GM12875 (cell line): Measurements from ENCODE around the gene NEK1.

Experiments used
- H3K4me3 ChIP-seq: one replicate; pipeline ENCODE4 v1.5.1; 2011; ENCODE audit warnings: low read depth, low read length, control low read depth
- TF ChIP-seq, protein P1 (sequence below): IDR thresholded peaks from 2 replicates; pipeline ENCODE4 v1.5.1; 2011; ENCODE audit warnings: low read depth, mild to moderate bottlenecking, control low read depth, inconsistent platforms, low read length, moderate library complexity, borderline replicate concordance; ENCODE audit not compliant: insufficient read depth

Gene NEK1

DNA sequence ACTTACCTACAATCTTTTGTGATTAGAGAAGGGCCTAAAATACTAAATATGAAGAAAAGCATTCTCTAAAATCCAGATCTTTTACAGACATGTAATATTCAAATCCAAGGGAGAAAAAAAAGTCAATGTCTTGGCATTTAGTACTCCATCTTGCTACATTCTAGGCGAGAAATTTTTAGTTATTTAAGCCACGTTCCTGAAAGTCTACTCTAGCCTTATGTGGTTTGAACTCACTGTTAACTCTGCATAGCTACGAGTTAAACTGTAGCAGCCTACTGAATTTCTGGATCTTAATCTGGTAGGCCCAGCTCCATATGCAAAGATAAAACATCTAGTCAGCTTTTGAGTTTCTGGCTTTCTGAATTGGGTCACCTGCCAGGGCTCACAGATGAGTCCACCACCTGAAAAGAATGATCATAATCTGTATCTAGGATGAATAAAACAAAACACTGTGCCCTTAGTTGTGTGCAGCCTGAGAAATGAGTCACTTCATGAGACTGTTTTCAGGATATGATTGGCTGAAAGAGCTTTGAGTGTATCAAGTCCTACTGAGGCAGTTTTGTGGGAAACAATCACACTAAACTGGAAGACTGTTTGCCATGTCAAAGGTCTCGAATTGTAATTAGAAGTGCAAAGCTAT, 3.2 kb upstream of the NEK1 start:
- no peak overlapping the region for H3K4me3 ChIP-seq
- TF ChIP-seq, protein P1, sequence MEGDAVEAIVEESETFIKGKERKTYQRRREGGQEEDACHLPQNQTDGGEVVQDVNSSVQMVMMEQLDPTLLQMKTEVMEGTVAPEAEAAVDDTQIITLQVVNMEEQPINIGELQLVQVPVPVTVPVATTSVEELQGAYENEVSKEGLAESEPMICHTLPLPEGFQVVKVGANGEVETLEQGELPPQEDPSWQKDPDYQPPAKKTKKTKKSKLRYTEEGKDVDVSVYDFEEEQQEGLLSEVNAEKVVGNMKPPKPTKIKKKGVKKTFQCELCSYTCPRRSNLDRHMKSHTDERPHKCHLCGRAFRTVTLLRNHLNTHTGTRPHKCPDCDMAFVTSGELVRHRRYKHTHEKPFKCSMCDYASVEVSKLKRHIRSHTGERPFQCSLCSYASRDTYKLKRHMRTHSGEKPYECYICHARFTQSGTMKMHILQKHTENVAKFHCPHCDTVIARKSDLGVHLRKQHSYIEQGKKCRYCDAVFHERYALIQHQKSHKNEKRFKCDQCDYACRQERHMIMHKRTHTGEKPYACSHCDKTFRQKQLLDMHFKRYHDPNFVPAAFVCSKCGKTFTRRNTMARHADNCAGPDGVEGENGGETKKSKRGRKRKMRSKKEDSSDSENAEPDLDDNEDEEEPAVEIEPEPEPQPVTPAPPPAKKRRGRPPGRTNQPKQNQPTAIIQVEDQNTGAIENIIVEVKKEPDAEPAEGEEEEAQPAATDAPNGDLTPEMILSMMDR: no peak

DNA sequence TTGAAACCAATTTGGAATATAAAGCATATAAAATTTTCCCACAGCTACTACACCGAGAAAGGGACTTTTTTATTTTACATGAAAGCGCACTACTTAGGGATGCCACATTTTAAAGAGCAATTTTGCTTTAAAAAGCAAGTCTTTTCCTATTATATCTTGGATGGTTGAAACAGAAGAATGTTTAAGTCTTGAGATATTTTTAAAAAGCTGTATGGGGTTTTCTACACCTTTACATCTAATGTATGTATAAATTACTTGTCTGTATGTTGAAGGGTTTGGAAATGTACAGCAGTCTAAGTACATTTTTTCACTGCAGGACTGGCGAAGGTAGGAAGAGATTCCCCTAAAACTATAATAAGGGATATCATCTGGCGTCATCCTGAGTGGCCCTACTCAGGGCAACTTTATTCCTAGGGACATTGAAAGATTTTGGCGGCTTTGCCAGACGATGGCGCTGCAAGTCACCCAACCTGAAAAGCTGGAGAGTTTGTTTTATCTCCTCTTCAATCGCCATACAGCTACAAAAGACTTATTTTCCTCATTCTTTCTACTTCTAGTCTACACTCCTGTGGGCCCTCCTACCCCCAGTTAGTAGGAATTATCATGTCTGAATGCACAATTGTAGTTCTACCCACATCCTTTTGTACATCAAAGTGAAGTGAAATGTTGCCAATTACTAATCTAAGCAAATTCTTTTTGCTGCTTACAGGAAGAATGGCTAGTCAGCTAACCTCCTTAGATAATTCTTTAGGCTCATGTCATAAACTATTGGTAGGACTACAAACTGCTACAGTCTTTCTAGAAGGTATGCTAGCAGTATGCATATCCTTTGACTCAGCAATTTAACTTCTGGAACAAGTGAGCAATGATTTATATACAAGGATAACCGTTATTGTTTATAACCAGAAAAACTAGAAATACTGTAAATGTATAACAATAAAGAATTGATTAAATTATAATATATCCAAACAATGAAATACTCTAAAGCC, 782 bp upstream of the NEK1 start:
- TF ChIP-seq, protein P1: peak; percentile 59
- H3K4me3 ChIP-seq: peak overlapping the region; percentile 89

DNA sequence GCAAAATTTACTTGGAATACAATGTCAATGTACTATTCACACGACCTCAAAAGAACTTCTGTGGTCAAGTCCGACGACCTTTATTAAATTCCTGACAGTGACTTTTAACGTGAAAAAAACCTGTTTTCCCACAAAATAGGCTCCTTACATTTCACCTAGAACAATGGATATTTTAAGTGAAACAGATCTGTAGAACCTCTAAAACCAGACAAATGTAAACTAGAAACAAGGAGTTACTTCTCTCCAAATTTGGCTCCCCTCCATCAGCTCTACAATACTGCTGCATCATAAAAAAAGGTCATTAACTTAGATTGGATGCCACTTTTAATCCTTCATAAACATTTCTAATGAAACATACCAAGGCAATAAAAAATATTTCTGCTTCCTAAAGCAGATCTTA, 1.2 kb downstream of the NEK1 start:
- TF ChIP-seq, protein P1: no peak
- H3K4me3 ChIP-seq: no peak overlapping the region

DNA sequence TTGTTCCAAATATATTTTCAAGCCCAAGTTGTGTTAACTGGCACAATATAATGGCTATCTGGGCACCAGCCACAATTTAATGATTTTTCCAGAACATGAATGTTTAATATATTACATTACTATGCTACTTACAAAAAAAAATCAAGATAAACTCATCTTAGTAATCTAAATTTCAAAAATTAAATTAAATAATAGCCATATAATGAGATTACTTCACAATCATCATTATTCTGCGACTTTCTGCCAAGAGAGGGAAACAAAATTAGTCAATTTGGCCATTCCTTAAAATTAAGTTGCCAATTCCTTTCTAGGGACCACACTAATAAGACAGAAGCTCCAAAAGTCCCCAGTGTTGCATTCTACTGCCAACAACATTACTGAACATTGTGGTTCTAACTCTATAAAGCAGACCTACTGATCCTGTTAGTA, 7.5 kb downstream of the NEK1 start:
- TF ChIP-seq, protein P1: no peak
- no peak overlapping the region for H3K4me3 ChIP-seq

DNA sequence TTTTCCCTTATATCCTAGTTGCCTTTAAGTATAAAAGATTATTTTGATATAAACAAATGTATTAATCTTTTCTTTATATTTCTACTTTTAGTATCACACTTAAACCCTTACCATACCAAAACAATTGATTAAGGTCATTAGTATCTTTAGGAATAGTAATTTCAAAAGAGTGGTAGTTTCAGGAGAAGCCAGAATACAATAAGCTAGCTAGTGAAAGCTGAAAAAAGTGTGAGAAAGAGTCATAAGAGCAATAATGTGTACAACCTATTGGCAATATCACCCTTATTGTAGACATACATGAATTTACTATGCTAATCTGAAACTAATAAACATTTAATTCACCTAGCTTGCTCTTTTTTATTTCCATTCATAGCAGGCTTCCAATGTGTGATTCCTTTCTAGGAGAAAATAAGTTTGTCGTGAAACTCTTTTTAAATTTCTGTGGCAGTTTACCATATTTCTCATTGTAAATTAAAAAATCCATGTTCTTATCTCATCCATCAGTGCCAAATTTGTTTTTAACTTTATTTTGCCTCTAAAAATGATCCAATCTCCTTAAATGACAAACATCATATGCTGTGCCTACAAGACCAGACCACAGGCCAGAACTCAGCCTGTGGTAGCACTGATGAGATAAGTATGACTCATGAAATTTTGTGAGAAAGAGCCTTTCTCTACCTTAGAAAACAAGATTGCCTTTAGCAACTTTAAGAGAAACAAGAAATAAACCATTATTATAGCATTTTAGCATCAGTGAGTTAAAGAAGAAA, 8.1 kb downstream of the NEK1 start:
- TF ChIP-seq, protein P1: no peak
- H3K4me3 ChIP-seq: no peak overlapping the region

DNA sequence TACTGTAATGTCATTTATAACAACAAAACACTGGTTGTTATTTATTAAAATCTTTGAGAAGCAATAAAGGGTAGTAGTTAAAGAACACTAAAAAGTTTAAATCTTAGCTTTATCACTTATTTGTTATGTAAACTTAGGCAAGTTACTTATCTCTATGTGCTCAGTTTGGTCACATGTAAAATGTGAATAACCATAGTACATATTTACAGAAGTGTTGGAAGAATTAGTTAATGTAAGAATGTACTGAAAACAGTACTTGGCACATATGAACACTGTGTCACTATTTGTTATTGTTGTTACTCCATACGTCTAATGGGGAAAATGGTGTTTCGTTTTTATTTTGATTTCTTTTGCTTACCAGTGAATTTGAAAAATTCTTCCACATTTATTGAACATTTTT, 9.1 kb downstream of the NEK1 start:
- TF ChIP-seq, protein P1: no peak
- no peak overlapping the region for H3K4me3 ChIP-seq
